Stimulated activated CD4-positive, alpha-beta T cell treated with anti-CD3 and anti-CD28 coated beads, Interleukin-1b, Interleukin-23, amount 100 ng/mL, for 1 hour (primary cell): Measurements from ENCODE around the gene ALK.

ENCODE experiments used
- DNase-seq, 2 donors: peaks; one replicate each; pipeline ENCODE4 v3.0.0-alpha.2; 2020; ENCODE audit warnings: low read depth in 2 of 2

Gene ALK

GRCh38 chr2:29715655-29716054, 205.7 kb downstream of the ALK start:
- DNase-seq = no peak

GRCh38 chr2:29714333-29714732, 207.1 kb downstream of the ALK start:
- no peak for DNase-seq

- DNase-seq = no peak
These were observed 215.1 kb downstream of the ALK start for GRCh38 chr2:29706171-29706720.

- DNase-seq = no peak
These were observed 215.8 kb downstream of the ALK start for GRCh38 chr2:29705616-29706015.

GRCh38 chr2:29703336-29703735, 218.1 kb downstream of the ALK start:
- DNase-seq = no peak

- DNase-seq = no peak
These were observed 219.1 kb downstream of the ALK start for GRCh38 chr2:29702276-29702675.

- no peak for DNase-seq
These were observed 220.8 kb downstream of the ALK start for GRCh38 chr2:29700560-29700959.

- no peak for DNase-seq
These were observed 222.3 kb downstream of the ALK start for GRCh38 chr2:29699045-29699444.

- DNase-seq = no peak
These were observed 223.2 kb downstream of the ALK start for GRCh38 chr2:29698216-29698615.

GRCh38 chr2:29697715-29698114, 223.7 kb downstream of the ALK start:
- DNase-seq = no peak

GRCh38 chr2:29697181-29697580, 224.2 kb downstream of the ALK start:
- no peak for DNase-seq

- DNase-seq = no peak
These were observed 226.6 kb downstream of the ALK start for GRCh38 chr2:29694741-29695140.

GRCh38 chr2:29691391-29691950, 229.9 kb downstream of the ALK start:
- DNase-seq = no peak

- DNase-seq = no peak
These were observed 231.7 kb downstream of the ALK start for GRCh38 chr2:29689666-29690065.

- no peak for DNase-seq
These were observed 233.0 kb downstream of the ALK start for GRCh38 chr2:29688429-29688828.

- DNase-seq = no peak
These were observed 234.3 kb downstream of the ALK start for GRCh38 chr2:29687121-29687520.

GRCh38 chr2:29676886-29677453, 244.4 kb downstream of the ALK start:
- no peak for DNase-seq

GRCh38 chr2:29664578-29664977, 256.8 kb downstream of the ALK start:
- DNase-seq = no peak

GRCh38 chr2:29663268-29663667, 258.1 kb downstream of the ALK start:
- DNase-seq = no peak

GRCh38 chr2:29662861-29663260, 258.5 kb downstream of the ALK start:
- DNase-seq = no peak

GRCh38 chr2:29660201-29660600, 261.2 kb downstream of the ALK start:
- no peak for DNase-seq

- DNase-seq = no peak
These were observed 262.2 kb downstream of the ALK start for GRCh38 chr2:29659178-29659577.

GRCh38 chr2:29657674-29658073, 263.7 kb downstream of the ALK start:
- no peak for DNase-seq
